Testis (tissue), 2 donors: ENCODE measurements around the gene ARL8A.

Experiments
- POLR2A ChIP-seq: fragments of 450-650 bp; IDR thresholded peaks from one replicate; pipeline ENCODE4 v1.6.1; 2017; ENCODE audit warnings: antibody characterized with exemption, mild to moderate bottlenecking, moderate library complexity
- TF ChIP-seq, protein P1 (sequence below), 3 experiments: fragments of 450-650 bp in 2 of 3; fragments of 200-600 bp in 1 of 3; sonication (generic) in 1 of 3; IDR thresholded peaks; one replicate each; pipeline ENCODE4 v1.5.1; 2016 to 2019; ENCODE audit warnings: antibody characterized with exemption in 3 of 3, mild to moderate bottlenecking in 2 of 3, moderate library complexity in 1 of 3

DNA sequence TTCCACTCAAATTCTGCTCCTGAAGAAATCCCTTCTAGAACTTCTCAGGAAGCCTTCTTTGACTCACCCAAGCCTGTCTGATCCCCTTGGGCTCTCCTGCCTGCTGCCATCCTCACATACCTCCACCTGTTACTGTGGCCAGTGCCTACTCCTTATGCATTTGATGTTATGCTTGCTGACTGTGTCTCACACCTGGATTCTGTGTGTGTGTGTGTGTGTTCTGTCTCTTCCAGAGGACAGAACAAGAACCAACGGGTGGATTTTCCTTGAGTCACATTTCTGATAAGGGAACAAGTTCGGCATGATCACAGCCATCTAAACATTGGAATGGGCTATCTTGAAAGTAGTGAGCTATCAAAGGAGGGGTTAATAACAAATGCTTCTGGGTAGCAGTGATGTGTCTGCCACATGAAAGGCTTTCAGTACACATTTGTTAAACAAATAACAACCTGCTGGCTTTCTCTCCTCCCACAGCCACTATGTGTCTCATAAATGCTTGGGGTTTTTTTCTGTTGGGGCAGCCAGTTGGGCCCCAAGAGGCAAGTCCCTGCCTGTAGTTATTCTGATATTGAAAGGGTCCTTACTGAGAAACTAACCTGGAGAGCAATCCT lies 30.7 kb downstream of the ARL8A start:
- TF ChIP-seq, protein P1, sequence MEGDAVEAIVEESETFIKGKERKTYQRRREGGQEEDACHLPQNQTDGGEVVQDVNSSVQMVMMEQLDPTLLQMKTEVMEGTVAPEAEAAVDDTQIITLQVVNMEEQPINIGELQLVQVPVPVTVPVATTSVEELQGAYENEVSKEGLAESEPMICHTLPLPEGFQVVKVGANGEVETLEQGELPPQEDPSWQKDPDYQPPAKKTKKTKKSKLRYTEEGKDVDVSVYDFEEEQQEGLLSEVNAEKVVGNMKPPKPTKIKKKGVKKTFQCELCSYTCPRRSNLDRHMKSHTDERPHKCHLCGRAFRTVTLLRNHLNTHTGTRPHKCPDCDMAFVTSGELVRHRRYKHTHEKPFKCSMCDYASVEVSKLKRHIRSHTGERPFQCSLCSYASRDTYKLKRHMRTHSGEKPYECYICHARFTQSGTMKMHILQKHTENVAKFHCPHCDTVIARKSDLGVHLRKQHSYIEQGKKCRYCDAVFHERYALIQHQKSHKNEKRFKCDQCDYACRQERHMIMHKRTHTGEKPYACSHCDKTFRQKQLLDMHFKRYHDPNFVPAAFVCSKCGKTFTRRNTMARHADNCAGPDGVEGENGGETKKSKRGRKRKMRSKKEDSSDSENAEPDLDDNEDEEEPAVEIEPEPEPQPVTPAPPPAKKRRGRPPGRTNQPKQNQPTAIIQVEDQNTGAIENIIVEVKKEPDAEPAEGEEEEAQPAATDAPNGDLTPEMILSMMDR (IDR thresholded peaks at IDR 0.05): no peak
- TF ChIP-seq POLR2A: no peak
